Thyroid gland (tissue), 4 donors: ENCODE results near the gene FAM78B.

ENCODE experiments used
- POLR2A ChIP-seq, 2 donors: fragments of 450-650 bp; IDR thresholded peaks; one replicate each; pipeline ENCODE4 v1.6.1; 2017; ENCODE audit warnings: antibody characterized with exemption in 2 of 2, mild to moderate bottlenecking in 2 of 2, moderate library complexity in 1 of 2
- TF ChIP-seq, protein P1 (sequence below), 6 experiments: fragments of 200-600 bp in 3 of 6; fragments of 450-650 bp in 3 of 6; sonication (generic) in 3 of 6; IDR thresholded peaks; one replicate each; pipeline ENCODE4 v1.5.1; 2016 to 2019; ENCODE audit warnings: antibody characterized with exemption in 6 of 6, mild to moderate bottlenecking in 2 of 6, inconsistent platforms in 1 of 6, moderate library complexity in 1 of 6

DNA sequence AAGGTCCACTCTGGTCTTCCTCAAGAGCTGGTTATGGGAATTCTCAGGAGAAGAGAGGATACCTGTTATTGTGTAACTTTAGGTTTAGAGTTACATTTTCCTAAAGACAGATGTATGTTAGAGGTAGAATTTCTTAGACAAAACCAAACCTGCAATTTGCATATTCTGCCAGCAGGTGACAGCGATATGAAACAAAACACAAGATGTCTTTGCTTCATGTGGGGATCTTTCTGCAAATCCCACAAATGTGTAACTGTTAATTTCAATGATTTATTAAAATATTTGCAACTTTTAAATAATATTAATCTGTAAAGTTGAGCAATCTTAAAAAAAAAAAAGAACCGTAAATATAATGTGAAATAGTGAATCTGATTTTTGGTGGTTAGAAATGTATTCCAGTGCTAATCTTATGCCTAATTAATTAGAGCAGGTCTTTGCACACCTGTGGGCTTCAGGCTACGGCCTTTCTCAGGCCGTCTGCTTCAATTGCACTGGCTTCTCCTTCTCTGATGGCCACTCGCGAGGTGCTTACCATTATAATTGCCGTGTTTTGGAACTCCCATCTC, 33.4 kb downstream of the FAM78B start:
- TF ChIP-seq, protein P1, sequence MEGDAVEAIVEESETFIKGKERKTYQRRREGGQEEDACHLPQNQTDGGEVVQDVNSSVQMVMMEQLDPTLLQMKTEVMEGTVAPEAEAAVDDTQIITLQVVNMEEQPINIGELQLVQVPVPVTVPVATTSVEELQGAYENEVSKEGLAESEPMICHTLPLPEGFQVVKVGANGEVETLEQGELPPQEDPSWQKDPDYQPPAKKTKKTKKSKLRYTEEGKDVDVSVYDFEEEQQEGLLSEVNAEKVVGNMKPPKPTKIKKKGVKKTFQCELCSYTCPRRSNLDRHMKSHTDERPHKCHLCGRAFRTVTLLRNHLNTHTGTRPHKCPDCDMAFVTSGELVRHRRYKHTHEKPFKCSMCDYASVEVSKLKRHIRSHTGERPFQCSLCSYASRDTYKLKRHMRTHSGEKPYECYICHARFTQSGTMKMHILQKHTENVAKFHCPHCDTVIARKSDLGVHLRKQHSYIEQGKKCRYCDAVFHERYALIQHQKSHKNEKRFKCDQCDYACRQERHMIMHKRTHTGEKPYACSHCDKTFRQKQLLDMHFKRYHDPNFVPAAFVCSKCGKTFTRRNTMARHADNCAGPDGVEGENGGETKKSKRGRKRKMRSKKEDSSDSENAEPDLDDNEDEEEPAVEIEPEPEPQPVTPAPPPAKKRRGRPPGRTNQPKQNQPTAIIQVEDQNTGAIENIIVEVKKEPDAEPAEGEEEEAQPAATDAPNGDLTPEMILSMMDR (IDR thresholded peaks at IDR 0.05): no peak
- no peak for TF ChIP-seq POLR2A (IDR thresholded peaks at IDR 0.05)
